Pancreas (tissue), 10 donors: ENCODE data around the gene ELANE. TPM values are rescaled to one million over a fixed set of nuclear protein-coding genes. Genes with fewer than 3 reads are reported as not detected.

Source experiments
- ATAC-seq, 4 donors: fragments of 200-7000 bp; cut with Tn5 transposase; one replicate each; pipeline versions ENCODE4 v1.8.0 to v1.9.1; 2020; ENCODE audit warnings: mild to moderate bottlenecking in 4 of 4, moderate library complexity in 4 of 4
- DNase-seq, 6 donors: peaks; one replicate each; pipeline ENCODE4 v3.0.0-alpha.2; 2020
- FAIRE-seq: peaks from 2 replicates; lab custom pipeline; 2012; peaks lifted over from hg19 to GRCh38; lab: Jason Lieb, UNC
- H3K27ac ChIP-seq, 4 donors: fragments of 200-600 bp; sonication (generic); 1 replicate in 3 of 4; 2 replicates in 1 of 4; pipeline versions ENCODE4 v1.5.0 to v1.8.0; 2020
- H3K27me3 ChIP-seq, 4 donors: fragments of 200-600 bp; one replicate each; pipeline ENCODE4 v1.8.0; 2021
- H3K36me3 ChIP-seq, 3 donors: fragments of 200-600 bp; sonication (generic) in 1 of 3; one replicate each; pipeline versions ENCODE4 v1.5.0 to v1.8.0; 2020 to 2021
- H3K4me1 ChIP-seq, 3 donors: fragments of 200-600 bp; one replicate each; pipeline ENCODE4 v1.8.0; 2021
- H3K4me3 ChIP-seq, 4 donors: fragments of 200-600 bp; sonication (generic) in 2 of 4; one replicate each; pipeline versions ENCODE4 v1.5.0 to v1.8.0; 2020 to 2021
- H3K9me3 ChIP-seq, 4 donors: fragments of 200-600 bp; one replicate each; pipeline ENCODE4 v1.8.0; 2021
- WGBS, 2 donors: extraction: QIAGEN DNeasy Blood & Tissue Kit; methylation state at CpG; one replicate each; pipeline ENCODE4 v1.1.7; 2013; 5-methylcytosine and 5-hydroxymethylcytosine counted together
- intact Hi-C, 3 donors: fragments of 100-400 bp; cut with DNase I; formaldehyde crosslinking; loops; one replicate each; pipeline versions ENCODE4 v1.11.1 to v1.14.2; 2022
- polyA plus RNA-seq, 2 donors: library from polyadenylated mRNA; stranded (reverse); fragments of 200-250 nt; gene quantifications; one replicate each; pipeline ENCODE4 v1.2.3, GENCODE V29; 2013
- total RNA-seq, 6 donors: library from RNA; stranded (reverse); fragmentation: NEBNext Ultra II Directional in 4 of 6; extraction: Animal tissue kit (Norgen Biotek cat#: 25700) in 4 of 6; gene quantifications; one replicate each; pipeline versions ENCODE4 v1.2.1 to v1.2.4, GENCODE V29; 2021 to 2023
- TF ChIP-seq, protein P1 (sequence below), 4 donors: fragments of 200-600 bp; sonication (generic) in 3 of 4; IDR thresholded peaks; one replicate each; pipeline versions ENCODE4 v1.5.0 to v1.8.0; 2021; ENCODE audit warnings: antibody characterized with exemption in 4 of 4
- donor health status: healthy with polysubstance abuse.
- donor health status: DM: no; HTN: no; CAD: no; lungs with moderate emphysema.
- donor health status: DM: no; HTN: no; CAD: no.
- donor health status: control.
- donor health status: control.
- donor health status: Bipolar disorder and iron deficiency.
- donor health status: DM: yes; HTN: yes; CAD: no.
- donor health status: DM: no; HTN: no; CAD: no.
- donor health status: DM: no; HTN: no; CAD: no.
- donor health status: DM: yes; HTN: yes; CAD: no.

ELANE gene
- total and polyA plus RNA-seq, 8 donors = 0.16 to 0.57 (median 0.27) TPM; not detected in 4

DNA sequence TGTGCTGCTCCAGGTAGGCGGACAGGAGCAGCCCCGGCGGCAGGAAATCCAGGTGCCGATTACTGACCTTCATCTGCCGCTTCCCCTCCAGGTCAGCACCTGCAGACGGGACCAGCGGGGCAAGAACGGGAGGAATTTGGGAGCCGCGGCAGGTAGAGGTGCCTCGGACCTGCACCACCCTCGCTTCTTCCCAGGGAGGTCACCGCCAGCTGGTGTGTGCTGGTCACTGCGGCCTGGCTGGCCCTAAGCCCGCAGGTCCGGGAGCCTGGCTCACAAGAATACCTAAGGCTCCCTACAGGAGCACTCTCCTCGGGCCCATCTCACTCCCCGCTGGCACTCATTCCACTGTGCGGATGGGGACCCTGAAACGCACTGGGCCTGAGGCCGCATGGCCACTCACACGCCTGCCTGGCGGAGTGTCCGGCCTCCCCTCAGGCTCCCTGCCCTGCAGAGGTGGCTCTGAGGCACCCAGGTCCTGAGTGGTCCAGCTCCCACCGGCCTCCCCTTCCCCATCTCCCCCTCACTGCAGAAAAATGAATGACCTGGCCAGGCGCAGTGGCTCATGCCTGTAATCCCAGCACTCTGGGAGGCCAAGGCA lies 45.4 kb downstream of the ELANE start:
- Histone ChIP-seq H3K36me3 (peaks cover 0 to 5% (median 3%) of the 10 kb centered on the region in 3 donors), H3K4me3 (no peak overlapping the region), H3K9me3 (no peaks in the 10 kb centered on the region), H3K27me3 (no peaks in the 10 kb centered on the region), H3K4me1 (no peaks in the 10 kb centered on the region), H3K27ac (no peak overlapping the region)
- DNase-seq (peak in 1 of 6 donors; percentile 70), FAIRE-seq (no peak), ATAC-seq (no peak)
- TF ChIP-seq, protein P1, sequence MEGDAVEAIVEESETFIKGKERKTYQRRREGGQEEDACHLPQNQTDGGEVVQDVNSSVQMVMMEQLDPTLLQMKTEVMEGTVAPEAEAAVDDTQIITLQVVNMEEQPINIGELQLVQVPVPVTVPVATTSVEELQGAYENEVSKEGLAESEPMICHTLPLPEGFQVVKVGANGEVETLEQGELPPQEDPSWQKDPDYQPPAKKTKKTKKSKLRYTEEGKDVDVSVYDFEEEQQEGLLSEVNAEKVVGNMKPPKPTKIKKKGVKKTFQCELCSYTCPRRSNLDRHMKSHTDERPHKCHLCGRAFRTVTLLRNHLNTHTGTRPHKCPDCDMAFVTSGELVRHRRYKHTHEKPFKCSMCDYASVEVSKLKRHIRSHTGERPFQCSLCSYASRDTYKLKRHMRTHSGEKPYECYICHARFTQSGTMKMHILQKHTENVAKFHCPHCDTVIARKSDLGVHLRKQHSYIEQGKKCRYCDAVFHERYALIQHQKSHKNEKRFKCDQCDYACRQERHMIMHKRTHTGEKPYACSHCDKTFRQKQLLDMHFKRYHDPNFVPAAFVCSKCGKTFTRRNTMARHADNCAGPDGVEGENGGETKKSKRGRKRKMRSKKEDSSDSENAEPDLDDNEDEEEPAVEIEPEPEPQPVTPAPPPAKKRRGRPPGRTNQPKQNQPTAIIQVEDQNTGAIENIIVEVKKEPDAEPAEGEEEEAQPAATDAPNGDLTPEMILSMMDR (IDR thresholded peaks at IDR 0.05) = no peak
- intact Hi-C loops = no loop called here
- WGBS, 2 donors = 92 to 93% methylated on average over 26 of the region's 26 CpGs

DNA sequence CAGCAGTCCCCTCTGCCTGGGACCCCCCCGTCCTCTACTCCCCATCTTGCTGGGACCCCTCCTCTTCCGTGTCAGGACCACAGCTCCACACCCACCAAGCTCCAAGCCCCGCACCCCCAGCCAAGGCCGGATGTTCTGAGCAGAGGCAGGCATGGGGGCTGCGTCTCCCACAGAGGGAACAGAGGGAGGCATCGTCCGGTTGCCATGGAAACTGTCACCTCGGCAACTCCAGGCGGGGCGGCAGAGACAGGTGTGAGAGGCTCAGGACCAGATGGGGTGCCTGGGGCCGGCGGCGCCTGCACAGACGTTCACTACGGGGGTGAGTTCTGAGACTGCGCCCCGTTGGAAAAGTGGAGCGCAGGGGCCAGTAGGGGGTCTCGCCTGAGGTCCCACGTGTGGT lies 46.6 kb downstream of the ELANE start:
- peak in 2 of 4 donors; percentile 23 to 31 for ATAC-seq
- Histone ChIP-seq H3K4me1 (no peaks in the 10 kb centered on the region), H3K27me3 (no peaks in the 10 kb centered on the region), H3K27ac (no peak overlapping the region), H3K36me3 (peaks cover 0 to 5% (median 3%) of the 10 kb centered on the region in 3 donors), H3K4me3 (no peak overlapping the region), H3K9me3 (no peaks in the 10 kb centered on the region)
- intact Hi-C loops = no loop called here
- TF ChIP-seq, protein P1 (IDR thresholded peaks at IDR 0.05) = no peak
- WGBS, 2 donors = 83 to 87% methylated on average over 20 of the region's 20 CpGs
- peak in 1 of 6 donors; percentile 81 for DNase-seq
- no peak for FAIRE-seq

DNA sequence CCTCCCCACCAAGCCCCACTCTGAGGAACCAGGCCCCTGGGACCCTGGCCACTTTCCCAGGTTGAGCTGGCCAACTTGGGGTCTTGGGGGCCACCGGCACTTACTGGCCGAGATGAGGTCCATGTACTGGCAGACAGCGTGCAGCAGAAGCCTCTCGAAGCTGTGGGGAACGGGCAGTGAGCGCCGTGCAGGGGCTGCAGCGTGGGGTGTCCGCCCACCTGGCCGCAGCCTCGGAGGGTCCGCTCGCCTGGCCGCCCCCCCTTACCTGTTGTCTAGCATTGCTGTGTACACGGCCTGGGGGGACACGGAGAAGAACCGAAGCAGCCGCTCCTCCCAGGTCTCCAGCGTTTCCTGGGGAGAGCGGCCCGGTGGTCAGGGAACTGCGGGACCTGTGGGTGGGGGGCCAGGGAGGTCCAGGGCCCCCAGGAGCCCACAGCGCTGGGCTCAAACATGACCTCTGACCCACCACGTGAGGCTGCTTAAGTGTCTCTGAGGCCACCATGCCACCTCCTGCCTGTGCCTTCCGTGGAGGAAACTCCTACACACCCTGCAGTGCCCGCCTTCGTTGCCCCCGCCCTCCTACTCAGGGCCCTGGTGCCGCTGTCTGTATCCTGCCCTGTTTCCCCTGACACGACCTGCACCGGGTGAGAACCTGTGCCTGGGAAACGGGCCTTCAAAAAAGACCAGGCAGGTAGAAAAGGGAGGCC lies 47.4 kb downstream of the ELANE start:
- 92 to 93% methylated on average over 32 of the region's 32 CpGs for WGBS, 2 donors
- TF ChIP-seq, protein P1 (IDR thresholded peaks at IDR 0.05) = no peak
- no peak for FAIRE-seq
- H3K36me3 ChIP-seq = peaks cover 0 to 5% (median 3%) of the 10 kb centered on the region in 3 donors
- no peak for ATAC-seq
- DNase-seq = peak in 2 of 6 donors; percentile 52 to 67
- intact Hi-C loops = no loop called here
- H3K9me3 ChIP-seq = no peaks in the 10 kb centered on the region
- no peak overlapping the region for H3K27ac ChIP-seq
- H3K27me3 ChIP-seq = no peaks in the 10 kb centered on the region
- H3K4me1 ChIP-seq = no peaks in the 10 kb centered on the region
- H3K4me3 ChIP-seq = no peak overlapping the region

DNA sequence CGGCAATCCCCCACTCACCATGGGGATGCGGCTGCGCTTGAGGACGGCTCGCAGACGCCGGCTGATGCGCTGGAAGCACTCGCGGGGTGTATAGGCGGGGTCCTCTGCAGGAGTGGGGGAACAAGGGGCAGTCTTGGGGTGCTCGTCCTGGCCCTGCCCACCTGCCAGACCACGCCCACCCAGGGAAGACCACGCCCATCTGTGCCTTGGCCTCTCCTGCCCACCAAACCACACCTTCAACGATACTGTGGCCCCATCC lies 47.9 kb downstream of the ELANE start:
- FAIRE-seq = no peak
- intact Hi-C loops = no loop called here
- Histone ChIP-seq H3K4me3 (no peak overlapping the region), H3K9me3 (no peaks in the 10 kb centered on the region), H3K36me3 (peaks cover 0 to 5% (median 3%) of the 10 kb centered on the region in 3 donors), H3K4me1 (no peaks in the 10 kb centered on the region), H3K27me3 (no peaks in the 10 kb centered on the region), H3K27ac (no peak overlapping the region)
- DNase-seq = peak in 2 of 6 donors; percentile 54 to 62
- ATAC-seq = no peak
- WGBS, 2 donors = 89 to 93% methylated on average over 13 to 15 of the region's 15 CpGs
- TF ChIP-seq, protein P1 (IDR thresholded peaks at IDR 0.05) = no peak
